Sigmoid colon (tissue), 4 donors: ENCODE results near the gene COX8C.

Experiments used
- CTCF ChIP-seq, 4 experiments: fragments of 450-650 bp in 3 of 4; fragments of 200-600 bp in 1 of 4; IDR thresholded peaks; one replicate each; pipeline ENCODE4 v1.5.1; 2016 to 2019; ENCODE audit warnings: antibody characterized with exemption in 4 of 4, mild to moderate bottlenecking in 3 of 4, moderate library complexity in 2 of 4
- EP300 ChIP-seq, 4 donors: sonication (generic); formaldehyde crosslinking; IDR thresholded peaks; one replicate each; pipeline ENCODE4 v1.6.1; 2017; ENCODE audit warnings: antibody characterized with exemption in 4 of 4

DNA sequence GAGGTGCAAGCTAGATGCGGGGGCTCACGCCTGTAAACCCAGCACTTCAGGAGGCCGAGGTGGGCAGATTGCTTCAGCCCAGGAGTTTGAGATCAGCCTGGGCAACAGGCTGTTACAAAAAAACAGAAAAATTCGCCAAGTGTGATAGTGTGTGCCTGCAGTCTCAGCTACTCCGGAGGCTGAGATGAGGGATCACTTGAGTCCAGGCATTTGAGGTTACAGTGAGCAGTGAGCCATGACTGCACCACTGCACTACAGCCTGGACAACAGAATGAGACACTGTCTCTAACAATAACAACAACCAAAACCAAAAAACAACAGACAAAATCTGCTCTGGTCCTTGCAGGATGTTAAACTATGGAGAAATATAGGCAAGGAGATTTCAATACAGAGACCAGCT lies 28.1 kb upstream of the COX8C start:
- TF ChIP-seq CTCF (IDR thresholded peaks at IDR 0.05) (no peak), EP300 (IDR thresholded peaks at IDR 0.05) (no peak)
